SU-DHL-6 (cell line): ENCODE data around the gene AVPR1B.

Source experiments
- H2AFZ ChIP-seq: fragments of 200-600 bp; sonication (generic); 2 replicates; pipeline ENCODE4 v1.6.1; 2014; ENCODE audit warnings: low read depth, mild to moderate bottlenecking, moderate library complexity, mixed read lengths, antibody characterized with exemption, low read length; ENCODE audit not compliant: severe bottlenecking
- H3F3A ChIP-seq: fragments of 200-600 bp; shearing (Covaris generic); 2 replicates; pipeline ENCODE4 v1.6.0; 2016; ENCODE audit warnings: antibody characterized with exemption, mild to moderate bottlenecking; ENCODE audit not compliant: insufficient read depth
- H3K27ac ChIP-seq: fragments of 200-600 bp; sonication (generic); 2 replicates; pipeline ENCODE4 v1.5.1; 2016; ENCODE audit warnings: low read depth, mild to moderate bottlenecking, low read length, moderate library complexity, mixed read lengths
- H3K27me3 ChIP-seq: fragments of 200-600 bp; sonication (generic), shearing (Covaris generic); 2 replicates; pipeline ENCODE4 v1.6.0; 2014; ENCODE audit warnings: mild to moderate bottlenecking, low read length
- H3K36me3 ChIP-seq: fragments of 200-600 bp; sonication (generic); 2 replicates; pipeline ENCODE4 v1.6.1; 2014; ENCODE audit warnings: mild to moderate bottlenecking, low read length, mixed read lengths
- H3K4me2 ChIP-seq: fragments of 300-600, 200-600 bp; shearing (Covaris generic), sonication (generic); 2 replicates; pipeline ENCODE4 v1.6.0; 2014; ENCODE audit warnings: low read length, low read depth, mild to moderate bottlenecking; ENCODE audit not compliant: poor library complexity, severe bottlenecking
- H3K4me3 ChIP-seq: fragments of 200-600 bp; sonication (generic); 2 replicates; pipeline ENCODE4 v1.5.1; 2014; ENCODE audit warnings: antibody characterized with exemption, low read length, mild to moderate bottlenecking, mixed read lengths; ENCODE audit not compliant: insufficient read depth, poor library complexity, severe bottlenecking
- H3K79me2 ChIP-seq: fragments of 200-600 bp; sonication (generic); 2 replicates; pipeline ENCODE4 v1.6.1; 2014; ENCODE audit warnings: mild to moderate bottlenecking, low read length, moderate library complexity; ENCODE audit not compliant: insufficient read depth
- H3K9ac ChIP-seq: fragments of 200-600 bp; sonication (generic); 2 replicates; pipeline ENCODE4 v1.7.0; 2014; ENCODE audit warnings: mild to moderate bottlenecking, low read length
- H3K9me2 ChIP-seq: fragments of 200-600 bp; sonication (generic); replicated peaks from 2 replicates; pipeline ENCODE4 v1.6.1; 2014; ENCODE audit warnings: low read length; ENCODE audit not compliant: insufficient read depth
- H3K9me3 ChIP-seq: fragments of 200-600 bp; sonication (generic); 2 replicates; pipeline ENCODE4 v1.6.1; 2014; ENCODE audit warnings: low read length, mixed read lengths; ENCODE audit not compliant: insufficient read depth
- H4K20me1 ChIP-seq: fragments of 200-600 bp; sonication (generic); 2 replicates; pipeline ENCODE4 v1.6.1; 2014; ENCODE audit warnings: low read depth, mild to moderate bottlenecking, antibody characterized with exemption, low read length, moderate library complexity, mixed read lengths
- CTCF ChIP-seq: fragments of 200-600 bp; sonication (generic); IDR thresholded peaks from one replicate; pipeline ENCODE4 v1.5.1; 2017; ENCODE audit warnings: antibody characterized with exemption, mild to moderate bottlenecking, low read length, moderate library complexity; ENCODE audit not compliant: insufficient read depth, poor library complexity, severe bottlenecking
- EZH2phosphoT487 ChIP-seq: fragments of 200-600 bp; sonication (generic), shearing (Covaris generic); conservative IDR thresholded peaks from 2 replicates; pipeline ENCODE4 v1.6.1; 2018; ENCODE audit warnings: mild to moderate bottlenecking, antibody characterized with exemption, low read length, moderate library complexity, mixed read lengths

Gene AVPR1B

GRCh38 chr1:206136241-206136640 is 19.1 kb upstream of the AVPR1B start:
- no peaks in the 10 kb centered on the region for H3K9me3 ChIP-seq
- no peak overlapping the region for H3K4me3 ChIP-seq
- H3K9ac ChIP-seq, result no peak overlapping the region

GRCh38 chr1:206135248-206135647 is 18.1 kb upstream of the AVPR1B start:
- Histone ChIP-seq H3K4me3 (no peak overlapping the region), H3K79me2 (no peaks in the 10 kb centered on the region)

More at GRCh38 chr1:206136241-206136640, 19.1 kb upstream of the AVPR1B start:
- Histone ChIP-seq H3K4me2 (no peak overlapping the region), H3K27me3 (no peaks in the 10 kb centered on the region), H3F3A (no peaks in the 10 kb centered on the region), H2AFZ (no peak overlapping the region), H3K27ac (no peak overlapping the region), H4K20me1 (no peaks in the 10 kb centered on the region), H3K36me3 (no peaks in the 10 kb centered on the region), H3K79me2 (no peaks in the 10 kb centered on the region), H3K9me2 (no peaks in the 10 kb centered on the region)
- TF ChIP-seq EZH2phosphoT487 (no peak), CTCF (no peak)

GRCh38 chr1:206133751-206134415 is 16.7 kb upstream of the AVPR1B start:
- Histone ChIP-seq H3K79me2 (no peaks in the 10 kb centered on the region), H3K9me2 (no peaks in the 10 kb centered on the region), H3K36me3 (no peaks in the 10 kb centered on the region), H2AFZ (no peak overlapping the region), H3K9me3 (no peaks in the 10 kb centered on the region), H3K9ac (no peak overlapping the region), H3K27ac (no peak overlapping the region), H4K20me1 (no peaks in the 10 kb centered on the region), H3F3A (no peaks in the 10 kb centered on the region), H3K4me2 (no peak overlapping the region), H3K4me3 (no peak overlapping the region), H3K27me3 (no peaks in the 10 kb centered on the region)
- TF ChIP-seq CTCF, result no peak
- no peak for TF ChIP-seq EZH2phosphoT487

More at GRCh38 chr1:206135248-206135647, 18.1 kb upstream of the AVPR1B start:
- H4K20me1 ChIP-seq, result no peaks in the 10 kb centered on the region
- no peaks in the 10 kb centered on the region for H3K9me2 ChIP-seq
- no peak overlapping the region for H3K4me2 ChIP-seq
- no peak overlapping the region for H2AFZ ChIP-seq
- no peaks in the 10 kb centered on the region for H3K36me3 ChIP-seq
- no peaks in the 10 kb centered on the region for H3F3A ChIP-seq
- H3K27me3 ChIP-seq, result no peaks in the 10 kb centered on the region
- TF ChIP-seq EZH2phosphoT487 (no peak), CTCF (no peak)
- H3K9me3 ChIP-seq, result no peaks in the 10 kb centered on the region
- no peak overlapping the region for H3K9ac ChIP-seq
- H3K27ac ChIP-seq, result no peak overlapping the region
